Head of caudate nucleus (tissue), 42 donors: ENCODE measurements around the gene SRPRA.
A peak's percentile ranks its signal among the peaks of the same experiment; 100 is the strongest.
"Not testable (repeated sequence)": the region's sequence is repeated elsewhere in the genome, so short reads cannot be mapped to it uniquely, and the experiment has no call there.

ENCODE experiments used
- DNase-seq, 42 donors: peaks; one replicate each; pipeline versions ENCODE4 v3.0.0 to v3.0.0-alpha.2; 2020 to 2021; ENCODE audit warnings: mixed read lengths in 7 of 42
- intact Hi-C: fragments of 100-400 bp; cut with DNase I; formaldehyde crosslinking; loops from one replicate; pipeline ENCODE4 v1.15.0; 2022

SRPRA gene

GRCh38 chr11:126268708-126269579, at the start of gene SRPRA, which contains the start of gene FOXRED1:
Gene SRPRA (minus strand): TSS chr11:126268895. CDS start chr11:126268804, 91 bp downstream.
Gene FOXRED1 (plus strand): TSS chr11:126269154. CDS start chr11:126269207, 53 bp downstream.
- DNase-seq: peak; percentile 98 to 100 (median 100)
- intact Hi-C loops: loop anchor here (5.0 kb wide), 3 partner anchors 33 to 207 kb away; partner anchors contain the start of genes CDON, DCPS, FAM118B and RPUSD4

GRCh38 chr11:126317756-126318573, 49.3 kb upstream of the SRPRA start:
- DNase-seq: peak in 21 of 42 donors; percentile 15 to 66 (median 27)
- intact Hi-C loops: no loop called here

- DNase-seq: no peak
- intact Hi-C loops: no loop called here
These were observed 48.7 kb upstream of the SRPRA start for GRCh38 chr11:126317432-126317755.

GRCh38 chr11:126313826-126314225, 45.1 kb upstream of the SRPRA start:
- intact Hi-C loops: loop anchor here (5.0 kb wide), 1 partner anchor 168 kb away; no protein-coding TSS in a partner anchor
- no peak for DNase-seq

GRCh38 chr11:126312961-126313360, 44.3 kb upstream of the SRPRA start:
- no peak for DNase-seq
- intact Hi-C loops: loop anchor here (5.0 kb wide), 1 partner anchor 169 kb away; no protein-coding TSS in a partner anchor

- intact Hi-C loops: loop anchor here (5.0 kb wide), 1 partner anchor 171 kb away; no protein-coding TSS in a partner anchor
- peak in 3 of 42 donors; percentile 32 to 39 (median 34) for DNase-seq
These were observed 43.0 kb upstream of the SRPRA start for GRCh38 chr11:126311401-126312291.

- intact Hi-C loops: loop anchor here (5.0 kb wide), 1 partner anchor 171 kb away; no protein-coding TSS in a partner anchor
- no peak for DNase-seq
These were observed 42.3 kb upstream of the SRPRA start for GRCh38 chr11:126310992-126311310.

- peak in 41 of 42 donors; percentile 72 to 94 (median 84) for DNase-seq
- intact Hi-C loops: loop anchor here (5.0 kb wide), 1 partner anchor 172 kb away; no protein-coding TSS in a partner anchor
These were observed 41.7 kb upstream of the SRPRA start for GRCh38 chr11:126310200-126310991.

- not testable (repeated sequence) for DNase-seq
- intact Hi-C loops: loop anchor here (5.0 kb wide), 1 partner anchor 49 kb away; the partner anchor contains the start of gene ST3GAL4
These were observed 40.1 kb upstream of the SRPRA start for GRCh38 chr11:126308771-126309170.

GRCh38 chr11:126308271-126308671, 39.6 kb upstream of the SRPRA start:
- intact Hi-C loops: loop anchor here (5.0 kb wide), 1 partner anchor 49 kb away; the partner anchor contains the start of gene ST3GAL4
- peak in 3 of 42 donors; percentile 15 to 63 (median 20) for DNase-seq

GRCh38 chr11:126307706-126308105, 39.0 kb upstream of the SRPRA start:
- peak in 18 of 42 donors; percentile 23 to 72 (median 38) for DNase-seq
- intact Hi-C loops: loop anchor here (5.0 kb wide), 1 partner anchor 50 kb away; the partner anchor contains the start of gene ST3GAL4

GRCh38 chr11:126305699-126306098, 37.0 kb upstream of the SRPRA start:
- intact Hi-C loops: loop anchor here (5.0 kb wide), 1 partner anchor 52 kb away; the partner anchor contains the start of gene ST3GAL4
- no peak for DNase-seq

GRCh38 chr11:126304457-126305075, 35.9 kb upstream of the SRPRA start:
- intact Hi-C loops: loop anchor here (5.0 kb wide), 2 partner anchors 37 to 53 kb away; partner anchors contain the start of genes FOXRED1, SRPRA and ST3GAL4
- DNase-seq: peak in 2 of 42 donors; percentile 20 to 44

GRCh38 chr11:126303623-126304456, 35.1 kb upstream of the SRPRA start, which contains the start of gene DCPS:
Gene DCPS (plus strand): TSS chr11:126304060. CDS start chr11:126304081, 21 bp downstream.
- DNase-seq: peak; percentile 80 to 97 (median 92)
- intact Hi-C loops: loop anchor here (5.0 kb wide), 1 partner anchor 37 kb away; the partner anchor contains the start of genes FOXRED1 and SRPRA

- no peak for DNase-seq
- intact Hi-C loops: no loop called here
These were observed 28.3 kb upstream of the SRPRA start for GRCh38 chr11:126297004-126297403.

GRCh38 chr11:126293726-126294125, 25.0 kb upstream of the SRPRA start:
- DNase-seq: no peak
- intact Hi-C loops: no loop called here
